ENCODE data around the gene OR2A12. TPM values are rescaled to one million over a fixed set of nuclear protein-coding genes. Genes with fewer than 3 reads are reported as not detected.
A peak's percentile ranks its signal among the peaks of the same experiment; 100 is the strongest.
"Not testable (repeated sequence)": the region's sequence is repeated elsewhere in the genome, so short reads cannot be mapped to it uniquely, and the experiment has no call there.

The OR2A12 gene
- total and polyA plus RNA-seq, 2 donors (not counting 3 experiments of a cell fraction or from before 2014, with no cell fraction given): not detected

- no peaks in the 10 kb centered on the region for H3K36me3 ChIP-seq (ENCODE audit: control insufficient read depth in 2 of 2, extremely low read depth in 1 of 2, insufficient read depth in 2 of 2, low read length in 2 of 2)
- H3K9me3 ChIP-seq (replicated peaks; ENCODE audit: control insufficient read depth, insufficient read depth, low read length): no peaks in the 10 kb centered on the region
- BruUV-seq (replicated peaks): no TSS peak
- H3K27ac ChIP-seq (ENCODE audit: insufficient read depth, low read depth, low read length): no peak overlapping the region
- intact Hi-C loops (cut with micrococcal nuclease) (loop anchor here (1.0 to 5.0 kb wide), 3 partner anchors 101 to 391 kb away; no protein-coding TSS in a partner anchor), dilution Hi-C loops (cut with MboI; ENCODE audit: extremely low pct_ligation_motif_present, low sequenced_read_pairs) (no loop called here)
- ChIA-PET CTCF (interaction anchor here (0.6 to 2.6 kb wide), 61 partner anchors 9 to 720 kb away, joined by 3 to 77 read pairs (median 4); partner anchors contain the start of gene TCAF1), POLR2A (interaction anchor here (1.2 kb wide), 1 partner anchor 226 kb away, joined by 4 read pairs; the partner anchor contains the start of gene TCAF1)
- no peak overlapping the region for H3K4me2 ChIP-seq (ENCODE audit: insufficient read depth, low read length)
- H3K79me2 ChIP-seq (ENCODE audit: control insufficient read depth, insufficient read depth, low read length): no peaks in the 10 kb centered on the region
- DNase-seq (ENCODE audit: low read depth, low spot score): peak; percentile 79
- H3K9me1 ChIP-seq (replicated peaks; ENCODE audit: control insufficient read depth, extremely low read depth, insufficient read depth, low read length): no peaks in the 10 kb centered on the region
- H3K27me3 ChIP-seq (ENCODE audit: control insufficient read depth in 2 of 2, insufficient read depth in 2 of 2, low read length in 2 of 2): no peaks in the 10 kb centered on the region
- no peaks in the 10 kb centered on the region for H3K4me1 ChIP-seq (ENCODE audit: control insufficient read depth, extremely low read depth, insufficient read depth, low read length)
- TF ChIP-seq JUN (IDR thresholded peaks at IDR 0.05; ENCODE audit: borderline replicate concordance, insufficient read depth, insufficient read length, low read depth) (no peak), CTCF (IDR thresholded peaks at IDR 0.05; ENCODE audit: extremely low read depth in 1 of 2, insufficient read depth in 1 of 2, low read depth in 1 of 2, low read length in 2 of 2) (peak; percentile 84 to 92), MAX (IDR thresholded peaks at IDR 0.05; ENCODE audit: insufficient read depth, insufficient read length) (peak; percentile 38)
- H2AFZ ChIP-seq (ENCODE audit: low read depth, low read length): no peak overlapping the region
- no peak overlapping the region for H3K4me3 ChIP-seq (replicated peaks in 1 of 3; ENCODE audit: insufficient read depth in 1 of 3, low read depth in 1 of 3, low read length in 3 of 3)
- no peak overlapping the region for H3K9ac ChIP-seq (replicated peaks; ENCODE audit: extremely low read depth, insufficient read depth, low read length)
- FAIRE-seq: peak; percentile 79
- no peaks in the 10 kb centered on the region for H4K20me1 ChIP-seq (replicated peaks; ENCODE audit: control insufficient read depth, extremely low read depth, insufficient read depth, low read length)
Observed at GRCh38 chr7:144127714-144128334, 41.7 kb downstream of the OR2A12 start.

DNA sequence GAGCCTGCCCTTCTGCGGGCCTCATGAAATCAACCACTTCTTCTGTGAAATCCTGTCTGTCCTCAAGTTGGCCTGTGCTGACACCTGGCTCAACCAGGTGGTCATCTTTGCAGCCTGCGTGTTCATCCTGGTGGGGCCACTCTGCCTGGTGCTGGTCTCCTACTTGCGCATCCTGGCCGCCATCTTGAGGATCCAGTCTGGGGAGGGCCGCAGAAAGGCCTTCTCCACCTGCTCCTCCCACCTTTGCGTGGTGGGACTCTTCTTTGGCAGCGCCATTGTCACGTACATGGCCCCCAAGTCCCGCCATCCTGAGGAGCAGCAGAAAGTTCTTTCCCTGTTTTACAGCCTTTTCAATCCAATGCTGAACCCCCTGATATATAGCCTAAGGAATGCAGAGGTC, 43.5 kb downstream of the OR2A12 start:
- not testable (repeated sequence) for FAIRE-seq

More for the DNA sequence above, 43.5 kb downstream of the OR2A12 start:
- DNase-seq (ENCODE audit: low read depth, low spot score); BruUV-seq (replicated peaks); H2AFZ ChIP-seq (ENCODE audit: low read depth, low read length); H3K9ac ChIP-seq (replicated peaks; ENCODE audit: extremely low read depth, insufficient read depth, low read length); H3K9me3 ChIP-seq (replicated peaks; ENCODE audit: control insufficient read depth, insufficient read depth, low read length); H3K4me1 ChIP-seq (ENCODE audit: control insufficient read depth, extremely low read depth, insufficient read depth, low read length); POLR2A ChIA-PET; H3K9me1 ChIP-seq (replicated peaks; ENCODE audit: control insufficient read depth, extremely low read depth, insufficient read depth, low read length); H4K20me1 ChIP-seq (replicated peaks; ENCODE audit: control insufficient read depth, extremely low read depth, insufficient read depth, low read length); H3K4me2 ChIP-seq (ENCODE audit: insufficient read depth, low read length); H3K79me2 ChIP-seq (ENCODE audit: control insufficient read depth, insufficient read depth, low read length); H3K36me3 ChIP-seq (ENCODE audit: control insufficient read depth in 2 of 2, extremely low read depth in 1 of 2, insufficient read depth in 2 of 2, low read length in 2 of 2); H3K27me3 ChIP-seq (ENCODE audit: control insufficient read depth in 2 of 2, insufficient read depth in 2 of 2, low read length in 2 of 2); H3K27ac ChIP-seq (ENCODE audit: insufficient read depth, low read depth, low read length); dilution Hi-C loops (cut with MboI; ENCODE audit: extremely low pct_ligation_motif_present, low sequenced_read_pairs); H3K4me3 ChIP-seq (replicated peaks in 1 of 3; ENCODE audit: insufficient read depth in 1 of 3, low read depth in 1 of 3, low read length in 3 of 3): not testable (repeated sequence)
- CTCF ChIA-PET: interaction anchor here (2.6 kb wide), 1 partner anchor 392 kb away, joined by 77 read pairs; no protein-coding TSS in a partner anchor
- intact Hi-C loops (cut with micrococcal nuclease): loop anchor here (5.0 kb wide), 1 partner anchor 102 kb away; no protein-coding TSS in a partner anchor

All from endothelial cell of umbilical vein (primary cell).